Dermis microvascular lymphatic vessel endothelial cell (primary cell): Measurements from ENCODE around the gene DNLZ. TPM values are rescaled to one million over a fixed set of nuclear protein-coding genes. Genes with fewer than 3 reads are reported as not detected.
"Not testable (repeated sequence)": the region's sequence is repeated elsewhere in the genome, so short reads cannot be mapped to it uniquely, and the experiment has no call there.

Source experiments
- DNase-seq, 2 donors: peaks; one replicate each; pipeline versions ENCODE4 v3.0.0 to v3.0.0-alpha.2; 2010; ENCODE audit warnings: low read depth in 2 of 2
- total RNA-seq: library from RNA; depleted of rRNA; stranded (reverse); fragments of >200 nt; gene quantifications from 2 replicates; pipeline ENCODE4 v1.2.1, GENCODE V29; 2014

DNLZ gene
- total RNA-seq, 1 donor from 2014 or later: 15.0 TPM

GRCh38 chr9:136331556-136332481, 31.7 kb downstream of the DNLZ start:
- no peak for DNase-seq

GRCh38 chr9:136331030-136331429, 32.5 kb downstream of the DNLZ start:
- no peak for DNase-seq

- DNase-seq: peak; percentile 31
Observed at GRCh38 chr9:136330406-136330990, 33.0 kb downstream of the DNLZ start.

- DNase-seq: no peak
Observed at GRCh38 chr9:136329636-136330405, 33.7 kb downstream of the DNLZ start.

GRCh38 chr9:136329211-136329627, 34.3 kb downstream of the DNLZ start:
- no peak for DNase-seq

GRCh38 chr9:136328622-136329041, 34.9 kb downstream of the DNLZ start:
- peak in 1 of 2 donors; percentile 36 for DNase-seq

GRCh38 chr9:136328011-136328621, 35.4 kb downstream of the DNLZ start:
- DNase-seq: no peak

GRCh38 chr9:136327304-136327974, 36.1 kb downstream of the DNLZ start, which contains the start of gene GPSM1:
TSS of gene GPSM1 (plus strand) at chr9:136327539. CDS start at chr9:136327696, 157 bp downstream.
- DNase-seq: peak; percentile 11 to 77

GRCh38 chr9:136326761-136327303, 36.7 kb downstream of the DNLZ start:
- DNase-seq: no peak

- DNase-seq: peak; percentile 16 to 52
Observed at GRCh38 chr9:136326061-136326760, 37.3 kb downstream of the DNLZ start.

GRCh38 chr9:136325358-136325757, 38.2 kb downstream of the DNLZ start:
- no peak for DNase-seq

- DNase-seq: no peak
Observed at GRCh38 chr9:136324501-136325300, 38.8 kb downstream of the DNLZ start.

- DNase-seq: no peak
Observed at GRCh38 chr9:136323371-136323789, 40.2 kb downstream of the DNLZ start.

- DNase-seq: no peak
Observed at GRCh38 chr9:136322756-136323330, 40.7 kb downstream of the DNLZ start.

GRCh38 chr9:136321561-136321960, 42.0 kb downstream of the DNLZ start:
- no peak for DNase-seq

- DNase-seq: not testable (repeated sequence)
Observed at GRCh38 chr9:136320972-136321371, 42.6 kb downstream of the DNLZ start.

GRCh38 chr9:136319955-136320354, 43.6 kb downstream of the DNLZ start:
- DNase-seq: not testable (repeated sequence)

GRCh38 chr9:136319244-136319643, 44.3 kb downstream of the DNLZ start:
- not testable (repeated sequence) for DNase-seq
